KOPT-K1 (cell line): ENCODE data around the gene PXDN.

Experiments
- H3K27ac ChIP-seq: fragments of 200-600 bp; sonication (generic); 2 replicates; pipeline ENCODE4 v1.5.1; 2016; ENCODE audit warnings: antibody characterized with exemption, mild to moderate bottlenecking, low read depth, low read length; ENCODE audit not compliant: poor library complexity, severe bottlenecking
- H3K36me3 ChIP-seq: fragments of 200-600 bp; sonication (generic); 2 replicates; pipeline ENCODE4 v1.5.1; 2017; ENCODE audit warnings: antibody characterized with exemption, mild to moderate bottlenecking, low read length, moderate library complexity; ENCODE audit not compliant: insufficient read depth
- H3K9me3 ChIP-seq: fragments of 200-600 bp; sonication (generic); 2 replicates; pipeline ENCODE4 v1.5.1; 2017; ENCODE audit warnings: antibody characterized with exemption, low read length, mild to moderate bottlenecking; ENCODE audit not compliant: insufficient read depth, poor library complexity, severe bottlenecking

The PXDN gene

DNA sequence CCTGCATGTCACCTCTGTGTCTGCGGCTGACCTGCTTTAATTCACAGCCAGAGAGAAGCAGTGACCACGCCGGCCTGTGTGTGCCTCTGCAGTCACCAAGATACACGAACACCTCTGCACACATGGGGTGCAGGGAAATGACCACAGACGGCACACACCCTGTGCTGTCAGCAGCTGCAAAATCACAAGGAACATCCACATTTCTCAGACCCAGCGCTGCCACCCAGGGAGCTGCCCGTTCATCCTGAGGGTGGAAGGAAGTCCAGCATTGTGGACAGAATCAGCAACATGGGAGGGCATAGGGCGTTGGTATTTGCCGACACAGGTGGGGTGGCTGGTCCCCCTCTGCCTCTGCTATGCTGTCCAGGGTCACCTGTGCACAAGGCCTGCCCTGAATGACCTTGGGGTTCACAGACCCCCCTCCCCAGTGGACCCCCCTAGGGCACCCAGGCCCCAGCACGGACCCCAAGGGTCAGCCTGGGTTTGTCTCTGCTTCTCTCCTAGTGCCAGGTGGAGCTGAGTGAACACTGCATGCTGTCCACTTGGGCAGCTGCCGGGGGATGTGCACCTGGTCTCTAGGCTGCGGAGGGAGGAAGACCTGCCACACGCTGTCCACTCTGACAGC, 107.4 kb downstream of the PXDN start:
- H3K36me3 ChIP-seq: peaks cover 46% of the 10 kb centered on the region; the same call in 1 of the 2 replicates
- H3K9me3 ChIP-seq: no peaks in the 10 kb centered on the region
- H3K27ac ChIP-seq: no peak overlapping the region

DNA sequence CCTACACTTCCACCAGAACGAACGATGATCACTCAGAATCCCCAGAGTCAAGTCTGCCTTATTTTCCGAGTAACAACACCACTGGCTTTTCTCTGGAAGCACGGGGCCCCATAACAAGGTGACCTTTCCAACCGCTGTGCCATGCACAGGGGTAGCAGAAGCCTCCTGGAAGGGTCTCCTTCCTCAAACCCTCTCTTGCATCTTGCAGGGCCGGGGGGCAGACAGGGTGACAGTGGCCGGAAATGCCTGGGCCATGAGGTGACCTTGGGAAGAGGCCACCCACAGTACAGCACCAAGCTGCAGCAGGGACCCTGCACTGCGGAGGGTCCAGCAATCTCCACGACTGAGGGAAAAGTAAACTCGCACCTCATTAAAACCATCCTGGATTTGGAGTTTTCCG, 108.5 kb downstream of the PXDN start:
- no peak overlapping the region for H3K27ac ChIP-seq
- no peaks in the 10 kb centered on the region for H3K9me3 ChIP-seq
- peaks cover 46% of the 10 kb centered on the region; the same call in 1 of the 2 replicates for H3K36me3 ChIP-seq

DNA sequence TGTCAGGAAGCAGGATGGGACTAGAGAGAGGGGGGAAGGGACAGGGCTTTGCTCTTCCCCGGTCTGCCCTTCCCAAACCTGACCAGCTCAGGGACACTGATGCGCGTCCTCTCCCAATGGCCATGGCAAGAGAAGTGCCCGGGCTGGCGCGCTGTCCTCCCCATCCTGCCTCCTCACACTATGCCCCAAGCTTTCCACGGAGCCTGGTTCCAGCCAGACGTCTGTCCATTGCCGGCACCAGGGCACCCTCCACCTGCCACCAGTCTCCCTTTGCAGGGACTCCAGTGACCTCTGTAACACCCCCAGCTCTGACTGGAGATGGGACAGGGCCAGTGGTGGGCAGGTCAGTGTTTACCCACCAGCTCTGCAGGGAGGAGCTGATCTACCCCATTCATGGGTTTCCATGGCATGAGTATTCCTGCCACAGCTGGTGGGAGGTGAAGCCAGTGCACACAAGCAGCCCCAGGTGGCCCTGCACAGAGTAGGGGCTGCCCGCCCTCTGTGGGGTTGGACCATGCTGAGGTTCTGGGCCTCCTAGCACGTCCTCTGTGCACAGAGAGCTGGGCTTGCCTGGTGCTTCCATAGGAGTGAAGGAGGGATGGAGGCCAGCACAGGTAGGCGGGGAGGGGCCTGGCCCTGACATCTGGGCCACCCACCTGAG, 109.5 kb downstream of the PXDN start:
- Histone ChIP-seq H3K9me3 (no peaks in the 10 kb centered on the region), H3K27ac (no peak overlapping the region), H3K36me3 (peaks cover 46% of the 10 kb centered on the region; the same call in 1 of the 2 replicates)

DNA sequence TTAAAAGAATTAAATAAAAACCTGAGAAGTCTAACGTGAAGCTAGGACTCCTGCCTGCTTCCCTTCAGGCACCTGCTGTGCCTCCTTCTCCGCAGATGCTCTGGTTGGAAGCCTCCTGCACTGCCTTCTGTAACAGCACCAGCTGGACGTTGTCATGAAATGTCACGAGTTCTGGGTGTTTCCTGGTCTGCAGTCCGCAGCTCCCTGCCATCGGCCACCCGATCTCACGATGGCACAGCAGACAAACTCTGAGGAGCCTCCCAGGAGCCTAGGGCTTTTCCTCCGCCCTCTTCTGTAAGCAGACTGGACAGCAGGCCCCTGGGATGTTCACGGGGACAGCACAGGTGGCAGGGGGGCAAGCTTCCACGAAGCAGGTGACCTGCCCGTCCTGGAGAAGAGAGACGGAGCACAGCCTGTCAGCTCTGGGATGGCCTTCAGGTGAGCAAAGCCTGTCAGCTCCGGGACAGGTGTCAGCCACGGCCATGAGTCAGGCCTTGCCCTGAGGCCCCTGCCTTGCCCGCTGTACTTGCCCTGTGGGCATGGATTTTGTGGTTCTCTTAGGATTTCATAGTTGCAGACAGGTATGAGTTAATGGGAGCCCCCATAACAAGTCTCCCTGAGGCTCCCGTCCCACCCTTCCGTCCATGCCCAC, 110.3 kb downstream of the PXDN start:
- Histone ChIP-seq H3K9me3 (no peaks in the 10 kb centered on the region), H3K36me3 (peaks cover 43% of the 10 kb centered on the region; the same call in 1 of the 2 replicates), H3K27ac (no peak overlapping the region)

DNA sequence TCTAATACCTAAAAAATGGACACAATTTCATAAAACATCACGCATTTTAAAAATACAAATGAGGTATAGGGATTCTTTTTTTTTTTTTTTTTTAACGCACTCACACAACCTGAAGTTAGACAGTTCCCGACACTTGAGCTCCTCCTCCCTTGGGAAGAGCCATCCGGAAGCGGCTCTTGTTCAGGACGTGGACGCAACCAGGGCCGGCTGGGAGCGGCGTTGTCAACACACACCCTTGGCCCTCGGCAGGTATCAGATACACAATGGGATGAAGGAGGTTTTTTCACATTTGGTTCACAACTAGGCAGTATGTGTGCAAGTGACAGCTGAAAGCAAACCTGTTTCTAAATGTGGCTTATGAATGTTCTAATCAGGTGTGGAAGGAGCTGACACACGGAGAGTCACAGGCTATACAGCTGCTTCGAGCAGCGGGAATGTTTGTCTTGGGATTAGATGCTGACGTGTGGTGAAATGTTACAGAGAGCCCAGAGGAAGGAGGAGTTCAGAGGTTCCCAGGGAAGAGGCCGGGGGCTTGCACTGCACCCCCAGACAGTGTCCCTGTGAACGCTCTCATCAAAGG, 111.1 kb downstream of the PXDN start:
- Histone ChIP-seq H3K36me3 (peaks cover 37% of the 10 kb centered on the region; the same call in 1 of the 2 replicates), H3K27ac (no peak overlapping the region), H3K9me3 (no peaks in the 10 kb centered on the region)

DNA sequence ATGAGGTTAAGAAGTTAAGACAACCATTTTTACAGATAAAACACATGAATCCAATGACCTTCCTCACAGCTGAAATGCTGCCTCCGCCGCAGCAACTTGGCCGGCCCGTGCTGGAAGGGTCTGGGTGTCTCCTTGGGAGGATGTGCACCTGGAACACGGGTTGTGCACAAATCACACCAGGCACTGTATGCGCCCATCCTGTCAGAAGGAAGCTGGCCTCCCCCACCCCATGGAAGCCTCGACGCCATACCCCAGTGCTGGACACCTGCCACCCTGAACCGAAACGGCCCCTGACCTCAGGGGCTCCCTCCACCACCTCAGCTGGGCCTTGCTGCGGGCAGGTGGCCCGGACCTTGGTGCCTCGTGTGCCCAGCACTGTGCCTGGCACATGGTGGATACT, 111.8 kb downstream of the PXDN start:
- H3K27ac ChIP-seq: no peak overlapping the region
- H3K9me3 ChIP-seq: no peaks in the 10 kb centered on the region
- peaks cover 37% of the 10 kb centered on the region; the same call in 1 of the 2 replicates for H3K36me3 ChIP-seq

DNA sequence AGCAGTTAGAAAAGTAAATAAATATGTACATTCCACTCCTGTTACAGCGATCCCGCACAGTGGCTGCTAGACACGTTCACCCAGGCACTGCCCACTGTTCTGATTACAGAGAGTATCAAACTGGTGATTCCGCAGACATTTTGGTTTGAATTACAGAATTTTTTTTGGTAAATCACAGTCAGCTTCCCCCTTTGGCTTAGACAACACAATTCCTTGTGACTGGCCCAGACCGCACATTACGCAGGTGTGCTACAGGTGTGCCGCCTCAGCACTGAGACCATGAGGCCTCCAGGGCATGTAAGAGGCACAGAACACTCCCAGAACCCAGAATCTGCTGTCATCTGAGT, 112.3 kb downstream of the PXDN start:
- no peak overlapping the region for H3K27ac ChIP-seq
- H3K36me3 ChIP-seq: peaks cover 37% of the 10 kb centered on the region; the same call in 1 of the 2 replicates
- no peaks in the 10 kb centered on the region for H3K9me3 ChIP-seq

DNA sequence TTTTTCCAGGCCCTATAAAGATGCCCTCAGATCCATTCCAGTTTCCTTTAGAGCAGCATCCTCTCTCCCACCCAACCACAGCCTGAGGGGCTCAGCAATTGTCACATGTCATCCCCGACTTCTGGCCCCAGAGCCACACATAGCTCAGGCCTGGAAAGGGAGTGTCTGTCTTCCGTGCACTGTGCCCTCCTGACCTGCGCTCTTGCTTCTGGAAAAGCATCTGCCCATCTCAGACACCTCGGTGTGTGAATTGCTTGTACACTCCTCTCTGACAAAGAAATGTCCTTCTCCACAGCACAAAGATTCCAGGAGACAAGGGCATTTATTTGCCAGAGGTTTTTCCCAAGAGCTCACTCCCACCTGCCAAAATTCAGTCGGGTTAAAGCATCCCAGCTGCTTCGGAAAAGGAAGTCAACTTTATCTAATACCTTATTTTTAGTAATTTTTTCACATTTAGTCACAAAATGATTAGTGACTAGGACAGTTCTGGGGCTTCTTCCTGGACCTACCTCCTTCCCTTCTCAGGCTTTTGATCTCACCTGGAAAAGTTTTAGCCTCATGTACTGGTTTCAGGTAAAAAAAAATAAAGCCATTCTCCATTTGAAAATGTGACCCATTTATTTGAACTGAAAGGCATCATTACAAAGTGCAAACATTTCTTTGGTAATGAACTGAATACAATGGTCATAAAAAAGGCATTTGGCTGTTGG, 112.9 kb downstream of the PXDN start:
- Histone ChIP-seq H3K36me3 (peaks cover 35% of the 10 kb centered on the region; the same call in 1 of the 2 replicates), H3K27ac (no peak overlapping the region), H3K9me3 (no peaks in the 10 kb centered on the region)

DNA sequence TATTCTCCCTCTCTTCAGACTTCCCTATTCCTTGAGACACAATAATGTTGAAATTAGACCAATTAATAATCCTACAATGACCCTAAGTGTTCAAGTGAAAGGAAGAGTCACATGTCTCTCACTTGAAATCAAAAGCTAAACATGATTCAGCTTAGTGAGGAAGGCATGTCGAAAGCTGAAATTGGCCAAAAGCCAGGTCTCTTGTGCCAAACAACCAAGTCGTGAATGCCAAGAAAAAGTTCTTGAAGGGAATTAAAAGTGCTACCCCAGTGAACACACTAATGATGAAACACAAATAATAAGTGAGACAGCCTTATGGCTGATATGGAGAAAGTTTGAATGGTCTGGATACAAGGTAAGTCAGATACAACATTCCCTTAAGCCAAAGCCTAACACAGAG, 115.4 kb downstream of the PXDN start:
- no peak overlapping the region for H3K27ac ChIP-seq

DNA sequence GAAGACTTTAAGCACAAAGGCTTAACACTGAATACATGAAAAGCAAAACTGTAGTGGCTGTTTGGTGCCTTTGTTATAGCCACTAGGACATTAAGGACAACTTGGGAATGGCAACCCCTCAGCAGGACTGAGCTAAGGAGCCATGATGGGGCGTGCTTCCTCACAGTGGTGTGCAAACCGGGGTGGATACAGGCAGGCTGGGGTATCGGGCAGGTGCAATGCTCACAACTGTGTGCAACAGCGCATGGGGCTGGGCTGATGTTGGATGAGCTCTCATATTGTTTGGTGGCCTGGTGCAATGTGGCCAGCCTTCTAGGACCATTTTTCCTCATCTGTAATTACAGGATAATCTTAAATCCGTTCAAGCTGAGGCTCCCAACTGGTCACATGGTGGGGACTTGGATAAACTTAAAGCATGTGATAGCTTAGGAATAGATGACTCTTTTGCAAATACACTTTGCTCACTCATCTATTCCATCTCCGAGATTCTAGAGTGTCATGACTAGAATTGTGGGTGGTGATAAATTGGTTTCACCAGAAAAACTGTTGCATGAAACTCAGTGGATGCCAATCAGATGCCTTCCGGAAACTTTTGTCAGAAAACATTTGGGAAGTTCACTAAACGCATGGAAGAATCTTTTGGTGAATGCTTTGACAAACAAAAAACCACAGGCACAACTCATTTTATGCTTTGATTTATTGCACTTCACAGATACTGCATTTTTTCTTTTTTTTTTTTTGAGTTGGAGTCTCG, 116.5 kb downstream of the PXDN start:
- H3K27ac ChIP-seq: no peak overlapping the region

More for the DNA sequence above, 115.4 kb downstream of the PXDN start:
- Histone ChIP-seq H3K36me3 (peaks cover 11% of the 10 kb centered on the region; the same call in 1 of the 2 replicates), H3K9me3 (no peaks in the 10 kb centered on the region)

DNA sequence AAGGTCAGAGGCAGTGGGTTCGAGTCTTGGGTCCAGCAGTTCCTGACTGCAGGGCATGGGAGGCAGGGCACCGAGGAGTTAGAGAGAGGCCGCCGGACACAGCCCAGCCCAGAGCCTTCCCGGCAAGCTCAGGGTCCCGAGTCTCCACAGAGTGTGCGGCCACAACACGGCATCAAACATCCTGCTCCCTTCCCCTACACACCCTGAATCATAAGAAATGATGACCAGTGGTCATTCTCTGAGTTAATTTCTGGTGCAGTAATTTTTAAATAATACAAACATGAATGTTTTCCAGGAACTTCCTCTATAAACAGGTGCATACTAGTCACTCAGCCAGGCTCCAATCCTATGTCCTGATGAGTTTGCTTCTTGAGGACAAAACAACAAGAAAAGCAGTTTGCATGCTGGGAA, 118.0 kb downstream of the PXDN start:
- Histone ChIP-seq H3K27ac (no peak overlapping the region), H3K9me3 (no peaks in the 10 kb centered on the region), H3K36me3 (no peaks in the 10 kb centered on the region)

More for the DNA sequence above, 116.5 kb downstream of the PXDN start:
- Histone ChIP-seq H3K9me3 (no peaks in the 10 kb centered on the region), H3K36me3 (0 out of 2 replicates have a peak, but pooled peaks cover 1% of the 10 kb centered on the region)

DNA sequence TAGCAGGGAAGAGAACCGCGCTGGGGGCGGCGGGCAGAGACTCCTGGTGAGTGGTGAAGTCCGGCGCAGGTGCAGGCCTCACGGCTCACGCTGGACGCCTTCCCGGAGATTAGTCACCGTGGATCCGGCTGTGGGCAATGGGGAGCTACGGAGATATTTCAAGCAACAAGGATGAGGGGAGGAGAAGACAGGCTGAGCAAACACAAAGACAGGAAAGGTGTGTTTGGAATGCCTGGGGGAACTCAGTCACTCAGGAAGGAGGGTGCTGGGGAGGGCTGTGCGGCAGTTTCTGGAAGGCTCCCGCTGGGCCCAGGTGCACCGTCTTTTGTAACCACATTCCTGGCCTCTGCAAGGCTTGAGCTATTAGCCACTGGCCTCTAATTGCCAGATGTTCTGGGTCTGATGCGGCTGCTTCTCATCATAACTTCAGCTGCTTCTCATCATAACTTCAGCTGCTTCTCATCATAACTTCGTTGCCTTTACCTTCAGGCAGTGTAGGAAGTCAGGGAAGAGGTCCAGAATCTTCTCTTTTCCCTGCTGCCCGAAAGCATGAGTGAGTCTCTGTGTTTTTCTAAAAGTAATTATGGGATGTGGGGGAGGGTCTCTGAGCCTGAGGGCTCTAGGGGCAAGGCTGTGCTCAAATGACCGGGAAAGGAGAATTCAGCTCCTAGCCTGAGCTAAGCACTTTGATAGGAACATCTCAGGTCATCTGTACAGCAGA, 118.9 kb downstream of the PXDN start:
- no peaks in the 10 kb centered on the region for H3K9me3 ChIP-seq
- H3K27ac ChIP-seq: no peak overlapping the region
- H3K36me3 ChIP-seq: no peaks in the 10 kb centered on the region

DNA sequence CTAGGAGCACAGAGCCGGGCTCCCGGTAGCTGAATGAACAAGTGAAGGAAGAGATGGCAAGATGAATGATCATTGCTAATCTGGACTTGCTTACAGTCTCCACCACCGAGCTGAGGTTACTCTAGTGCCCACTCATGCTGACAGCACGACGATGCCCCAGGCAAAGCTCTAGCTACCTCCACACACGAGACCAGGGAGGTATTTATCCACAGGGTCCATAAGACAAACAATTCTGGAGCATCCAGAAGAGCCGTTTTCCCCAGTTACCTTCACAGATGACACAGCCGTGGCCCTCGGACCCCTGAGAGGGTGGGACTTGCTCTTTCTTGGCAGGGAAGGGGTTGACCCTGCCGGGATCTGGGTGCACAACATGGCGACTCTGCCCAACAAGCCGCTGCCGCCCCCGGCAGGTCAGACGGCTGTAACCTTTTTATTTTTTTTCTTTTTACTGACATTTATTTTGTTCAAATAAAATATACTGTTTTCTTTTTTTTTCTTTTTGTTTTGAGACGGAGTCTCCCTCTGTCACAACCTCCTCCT, 120.3 kb downstream of the PXDN start:
- Histone ChIP-seq H3K27ac (no peak overlapping the region), H3K36me3 (no peaks in the 10 kb centered on the region), H3K9me3 (no peaks in the 10 kb centered on the region)
